Activated T-helper 2 cell treated with anti-CD3 and anti-CD28 coated beads, Interferon-gamma antibody, Interleukin-2, Interleukin-4, amounts not matched to agents 10 μg/mL and 5 μg/mL and 100 μg/mL, durations not matched to agents 14 hours and 24 hours and 36 hours (primary cell): ENCODE measurements around the gene KDM3A. TPM values are rescaled to one million over a fixed set of nuclear protein-coding genes. Genes with fewer than 3 reads are reported as not detected.

Experiments
- DNase-seq: peaks from one replicate; pipeline ENCODE4 v3.0.0; 2021; ENCODE audit warnings: low spot score
- H3K27ac Mint-ChIP-seq: one replicate; pipeline ENCODE4 v1.8.0; 2021; ENCODE audit warnings: mixed read lengths
- H3K27me3 Mint-ChIP-seq: one replicate; pipeline ENCODE4 v1.8.0; 2021; ENCODE audit warnings: low read depth, mixed read lengths
- H3K36me3 Mint-ChIP-seq: one replicate; pipeline ENCODE4 v1.8.0; 2021; ENCODE audit warnings: low read depth, mixed read lengths
- H3K4me1 Mint-ChIP-seq: one replicate; pipeline ENCODE4 v1.8.0; 2021; ENCODE audit warnings: low read depth, mixed read lengths
- H3K4me3 Mint-ChIP-seq: one replicate; pipeline ENCODE4 v1.8.0; 2021; ENCODE audit warnings: low read depth, mild to moderate bottlenecking, moderate library complexity, mixed read lengths
- H3K9me3 Mint-ChIP-seq: one replicate; pipeline ENCODE4 v1.8.0; 2021; ENCODE audit warnings: mixed read lengths
- intact Hi-C: fragments of 100-400 bp; cut with micrococcal nuclease; formaldehyde crosslinking; loops from one replicate; pipeline ENCODE4 v1.15.1; 2023
- total RNA-seq: library from RNA; stranded (reverse); gene quantifications from 2 replicates; pipeline ENCODE4 v1.2.3, GENCODE V29; 2022

The KDM3A gene
- 74.5 and 78.2 TPM in 2 replicates for total RNA-seq

GRCh38 chr2:86440631-86441391 lies at the start of gene KDM3A:
KDM3A (plus strand) TSS chr2:86441371; CDS start chr2:86442048, 677 bp downstream.
- Mint-ChIP-seq H3K27ac (peak within 1 kb of the TSS; percentile 98), H3K4me1 (peaks cover 38% of the 10 kb centered on the region), H3K27me3 (peaks cover 6% of the 10 kb centered on the region), H3K36me3 (peaks cover 64% of the 10 kb centered on the region), H3K4me3 (peak within 1 kb of the TSS; percentile 93), H3K9me3 (peaks cover 40% of the 10 kb centered on the region)
- intact Hi-C loops, result loop anchor here (1.0 to 5.0 kb wide), 9 partner anchors 41 to 589 kb away; partner anchors contain the start of genes CHMP3, IMMT, POLR1A and PTCD3
- peak; percentile 100 for DNase-seq

GRCh38 chr2:86392873-86393518 lies 48.2 kb upstream of the KDM3A start:
- no peak for DNase-seq
- Mint-ChIP-seq H3K27me3 (peaks cover 7% of the 10 kb centered on the region), H3K9me3 (peaks cover 9% of the 10 kb centered on the region), H3K4me3 (no peak overlapping the region), H3K36me3 (no peaks in the 10 kb centered on the region), H3K4me1 (peaks cover 12% of the 10 kb centered on the region), H3K27ac (no peak overlapping the region)
- intact Hi-C loops, result no loop called here

GRCh38 chr2:86393521-86394491 lies 47.4 kb upstream of the KDM3A start:
- Mint-ChIP-seq H3K4me3 (no peak overlapping the region), H3K27me3 (peaks cover 6% of the 10 kb centered on the region), H3K9me3 (peaks cover 9% of the 10 kb centered on the region), H3K36me3 (no peaks in the 10 kb centered on the region), H3K27ac (no peak overlapping the region), H3K4me1 (peaks cover 12% of the 10 kb centered on the region)
- intact Hi-C loops, result no loop called here
- no peak for DNase-seq

GRCh38 chr2:86396291-86396785 lies 44.8 kb upstream of the KDM3A start:
- Mint-ChIP-seq H3K4me3 (no peak overlapping the region), H3K4me1 (peaks cover 12% of the 10 kb centered on the region), H3K9me3 (peaks cover 9% of the 10 kb centered on the region), H3K27ac (no peak overlapping the region), H3K36me3 (no peaks in the 10 kb centered on the region), H3K27me3 (peaks cover 8% of the 10 kb centered on the region)
- DNase-seq, result no peak
- intact Hi-C loops, result no loop called here

- Mint-ChIP-seq H3K9me3 (no peaks in the 10 kb centered on the region), H3K4me3 (no peak overlapping the region), H3K27me3 (peaks cover 8% of the 10 kb centered on the region), H3K4me1 (peaks cover 12% of the 10 kb centered on the region), H3K27ac (no peak overlapping the region), H3K36me3 (no peaks in the 10 kb centered on the region)
- no peak for DNase-seq
- intact Hi-C loops, result no loop called here
Observed at GRCh38 chr2:86397986-86398385, 43.2 kb upstream of the KDM3A start.

GRCh38 chr2:86398500-86399474 lies 42.4 kb upstream of the KDM3A start:
- intact Hi-C loops, result no loop called here
- Mint-ChIP-seq H3K9me3 (no peaks in the 10 kb centered on the region), H3K4me1 (peaks cover 4% of the 10 kb centered on the region)

GRCh38 chr2:86400321-86400720 lies 40.9 kb upstream of the KDM3A start:
- H3K27ac Mint-ChIP-seq, result no peak overlapping the region
- peaks cover 10% of the 10 kb centered on the region for H3K27me3 Mint-ChIP-seq
- no peak overlapping the region for H3K4me3 Mint-ChIP-seq
- H3K36me3 Mint-ChIP-seq, result no peaks in the 10 kb centered on the region
- H3K4me1 Mint-ChIP-seq, result no peaks in the 10 kb centered on the region
- no peak for DNase-seq
- intact Hi-C loops, result no loop called here
- no peaks in the 10 kb centered on the region for H3K9me3 Mint-ChIP-seq

More at GRCh38 chr2:86398500-86399474, 42.4 kb upstream of the KDM3A start:
- H3K36me3 Mint-ChIP-seq, result no peaks in the 10 kb centered on the region
- H3K4me3 Mint-ChIP-seq, result no peak overlapping the region
- H3K27me3 Mint-ChIP-seq, result peaks cover 10% of the 10 kb centered on the region
- DNase-seq, result no peak
- H3K27ac Mint-ChIP-seq, result no peak overlapping the region

- DNase-seq, result no peak
- no peak overlapping the region for H3K4me3 Mint-ChIP-seq
- peaks cover 8% of the 10 kb centered on the region for H3K9me3 Mint-ChIP-seq
- H3K4me1 Mint-ChIP-seq, result peaks cover 7% of the 10 kb centered on the region
- H3K36me3 Mint-ChIP-seq, result no peaks in the 10 kb centered on the region
- no peak overlapping the region for H3K27ac Mint-ChIP-seq
- intact Hi-C loops, result no loop called here
- H3K27me3 Mint-ChIP-seq, result peaks cover 26% of the 10 kb centered on the region
Observed at GRCh38 chr2:86410581-86410980, 30.6 kb upstream of the KDM3A start.

GRCh38 chr2:86411396-86411795 lies 29.8 kb upstream of the KDM3A start:
- intact Hi-C loops, result no loop called here
- H3K4me1 Mint-ChIP-seq, result peaks cover 7% of the 10 kb centered on the region
- DNase-seq, result no peak
- H3K36me3 Mint-ChIP-seq, result no peaks in the 10 kb centered on the region
- H3K27ac Mint-ChIP-seq, result no peak overlapping the region
- peaks cover 8% of the 10 kb centered on the region for H3K9me3 Mint-ChIP-seq
- H3K27me3 Mint-ChIP-seq, result peaks cover 30% of the 10 kb centered on the region
- H3K4me3 Mint-ChIP-seq, result no peak overlapping the region

- no peak overlapping the region for H3K27ac Mint-ChIP-seq
- intact Hi-C loops, result no loop called here
- H3K36me3 Mint-ChIP-seq, result no peaks in the 10 kb centered on the region
- DNase-seq, result no peak
- no peak overlapping the region for H3K4me3 Mint-ChIP-seq
- H3K4me1 Mint-ChIP-seq, result peaks cover 7% of the 10 kb centered on the region
- peaks cover 8% of the 10 kb centered on the region for H3K9me3 Mint-ChIP-seq
- peaks cover 32% of the 10 kb centered on the region for H3K27me3 Mint-ChIP-seq
Observed at GRCh38 chr2:86412007-86412406, 29.2 kb upstream of the KDM3A start.

GRCh38 chr2:86413296-86414094 lies 27.7 kb upstream of the KDM3A start:
- no peaks in the 10 kb centered on the region for H3K4me1 Mint-ChIP-seq
- peaks cover 32% of the 10 kb centered on the region for H3K27me3 Mint-ChIP-seq
- no peaks in the 10 kb centered on the region for H3K36me3 Mint-ChIP-seq
- peaks cover 8% of the 10 kb centered on the region for H3K9me3 Mint-ChIP-seq
- intact Hi-C loops, result no loop called here
- DNase-seq, result no peak
- no peak overlapping the region for H3K27ac Mint-ChIP-seq
- H3K4me3 Mint-ChIP-seq, result no peak overlapping the region
